H1 (cell line): ENCODE measurements around the gene DNAJC5G. TPM values are rescaled to one million over a fixed set of nuclear protein-coding genes. Genes with fewer than 3 reads are reported as not detected.

Source experiments
- ATF2 ChIP-seq: IDR thresholded peaks from 2 replicates; pipeline ENCODE4 v1.6.1; 2012; ENCODE audit warnings: low read length, inconsistent platforms
- EP300 ChIP-seq, 2 experiments: IDR thresholded peaks; 1 replicate in 1 of 2; 2 replicates in 1 of 2; pipeline ENCODE4 v1.6.1; 2011 to 2012; ENCODE audit warnings: low read depth in 2 of 2, low read length in 2 of 2, mild to moderate bottlenecking in 2 of 2, borderline replicate concordance in 1 of 2, inconsistent platforms in 1 of 2, moderate library complexity in 1 of 2
- HDAC6 ChIP-seq: IDR thresholded peaks from one replicate; pipeline ENCODE4 v1.7.1; 2012; ENCODE audit warnings: low read depth, mild to moderate bottlenecking, inconsistent platforms, low read length, moderate library complexity
- SIX5 ChIP-seq: IDR thresholded peaks from 2 replicates; pipeline ENCODE4 v1.6.1; 2011; ENCODE audit warnings: mild to moderate bottlenecking, low read depth, low read length
- TAF1 ChIP-seq: IDR thresholded peaks from 2 replicates; pipeline ENCODE4 v1.6.1; 2011; ENCODE audit warnings: mild to moderate bottlenecking, low read depth, low read length
- polyA plus RNA-seq, 7 experiments: library from polyadenylated mRNA; depleted of rRNA in 3 of 7; stranded (reverse) in 5 of 7; unstranded in 2 of 7; fragments of >200 nt in 5 of 7; fragments of 200-250 nt in 2 of 7; gene quantifications; 1 replicate in 5 of 7; 2 replicates in 1 of 7; 4 replicates in 1 of 7; pipeline versions ENCODE4 v1.2.1 to v1.2.3, GENCODE V29; 2011 to 2013; ENCODE audit warnings: missing spikeins in 2 of 7, mixed read lengths in 2 of 7
- total RNA-seq: library from RNA; stranded (reverse); fragmentation: NEBNext Ultra II Directional; extraction: Animal tissue kit (Norgen Biotek cat#: 25700); gene quantifications from 2 replicates; pipeline ENCODE4 v1.2.1, GENCODE V29; 2021

The DNAJC5G gene
- total and polyA plus RNA-seq, 2 of the 8 experiments (the other 6 are each of a cell fraction or from before 2014, with no cell fraction given) = 0.83 to 1.4 TPM

DNA sequence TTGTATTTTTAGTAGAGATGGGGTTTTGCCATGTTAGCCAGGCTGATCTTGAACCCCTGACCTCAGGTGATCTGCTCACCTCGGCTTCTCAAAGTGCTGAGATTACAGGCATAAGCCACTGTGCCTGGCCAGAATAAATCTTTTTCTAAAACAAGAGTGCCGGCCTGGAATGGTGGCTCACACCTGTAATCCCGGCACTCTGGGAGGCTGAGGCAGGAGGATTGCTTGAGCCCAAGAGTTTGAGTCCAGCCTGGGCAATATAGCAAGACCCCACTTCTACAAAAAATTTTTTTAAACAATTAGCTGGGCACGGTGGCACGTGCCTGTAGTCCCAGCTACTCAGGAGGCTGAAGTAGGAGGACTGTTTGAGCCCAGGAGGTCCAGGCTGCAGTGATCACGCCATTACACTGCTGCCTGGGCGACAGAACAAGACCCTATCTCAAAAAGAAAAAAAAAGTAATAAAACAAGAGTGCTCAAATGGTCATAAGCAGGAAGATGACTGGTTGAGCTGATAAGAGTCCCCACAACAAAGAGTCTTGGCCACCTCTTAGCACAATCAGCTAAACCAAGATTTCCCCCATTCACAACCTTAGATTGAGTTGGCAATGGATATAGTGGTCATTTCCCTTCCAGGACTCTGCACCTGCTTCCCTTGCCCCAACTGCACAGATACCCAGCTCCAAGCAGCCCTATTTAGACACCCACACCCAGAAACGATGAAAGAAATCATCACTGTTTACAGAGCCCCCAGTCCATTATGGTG, 38.8 kb downstream of the DNAJC5G start (continued):
- no peak for TF ChIP-seq EP300 (IDR thresholded peaks at IDR 0.05; ENCODE audit: borderline replicate concordance in 1 of 2, low read depth in 2 of 2, low read length in 2 of 2)
- no peak for TF ChIP-seq TAF1
- no peak for TF ChIP-seq ATF2
- no peak for TF ChIP-seq HDAC6
- TF ChIP-seq SIX5 = no peak
